Measurements from ENCODE around the gene RARS2.

The RARS2 gene

GRCh38 chr6:87600576-87600975, 10.8 kb upstream of the RARS2 start:
- no peak for DNase-seq (ENCODE audit: low read depth)
- H3K4me3 ChIP-seq (ENCODE audit: low read length) = no peak overlapping the region
- TF ChIP-seq, protein P1, sequence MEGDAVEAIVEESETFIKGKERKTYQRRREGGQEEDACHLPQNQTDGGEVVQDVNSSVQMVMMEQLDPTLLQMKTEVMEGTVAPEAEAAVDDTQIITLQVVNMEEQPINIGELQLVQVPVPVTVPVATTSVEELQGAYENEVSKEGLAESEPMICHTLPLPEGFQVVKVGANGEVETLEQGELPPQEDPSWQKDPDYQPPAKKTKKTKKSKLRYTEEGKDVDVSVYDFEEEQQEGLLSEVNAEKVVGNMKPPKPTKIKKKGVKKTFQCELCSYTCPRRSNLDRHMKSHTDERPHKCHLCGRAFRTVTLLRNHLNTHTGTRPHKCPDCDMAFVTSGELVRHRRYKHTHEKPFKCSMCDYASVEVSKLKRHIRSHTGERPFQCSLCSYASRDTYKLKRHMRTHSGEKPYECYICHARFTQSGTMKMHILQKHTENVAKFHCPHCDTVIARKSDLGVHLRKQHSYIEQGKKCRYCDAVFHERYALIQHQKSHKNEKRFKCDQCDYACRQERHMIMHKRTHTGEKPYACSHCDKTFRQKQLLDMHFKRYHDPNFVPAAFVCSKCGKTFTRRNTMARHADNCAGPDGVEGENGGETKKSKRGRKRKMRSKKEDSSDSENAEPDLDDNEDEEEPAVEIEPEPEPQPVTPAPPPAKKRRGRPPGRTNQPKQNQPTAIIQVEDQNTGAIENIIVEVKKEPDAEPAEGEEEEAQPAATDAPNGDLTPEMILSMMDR (conservative IDR thresholded peaks at IDR 0.05; ENCODE audit: low read depth, low read length) = no peak

- no peak for DNase-seq (ENCODE audit: low read depth)
- H3K4me3 ChIP-seq (ENCODE audit: low read length) = peak overlapping the region; percentile 82
- TF ChIP-seq, protein P1 (conservative IDR thresholded peaks at IDR 0.05; ENCODE audit: low read depth, low read length) = no peak
These were observed 1.2 kb upstream of the RARS2 start for GRCh38 chr6:87590990-87591389.

- DNase-seq (ENCODE audit: low read depth) = no peak
- TF ChIP-seq, protein P1 (conservative IDR thresholded peaks at IDR 0.05; ENCODE audit: low read depth, low read length) = no peak
- peak overlapping the region; percentile 82 for H3K4me3 ChIP-seq (ENCODE audit: low read length)
These were observed 662 bp upstream of the RARS2 start for GRCh38 chr6:87590417-87590880.

GRCh38 chr6:87588756-87589407, 905 bp downstream of the RARS2 start:
- DNase-seq (ENCODE audit: low read depth) = no peak
- peak overlapping the region; percentile 82 for H3K4me3 ChIP-seq (ENCODE audit: low read length)
- TF ChIP-seq, protein P1 (conservative IDR thresholded peaks at IDR 0.05; ENCODE audit: low read depth, low read length) = no peak

DNA sequence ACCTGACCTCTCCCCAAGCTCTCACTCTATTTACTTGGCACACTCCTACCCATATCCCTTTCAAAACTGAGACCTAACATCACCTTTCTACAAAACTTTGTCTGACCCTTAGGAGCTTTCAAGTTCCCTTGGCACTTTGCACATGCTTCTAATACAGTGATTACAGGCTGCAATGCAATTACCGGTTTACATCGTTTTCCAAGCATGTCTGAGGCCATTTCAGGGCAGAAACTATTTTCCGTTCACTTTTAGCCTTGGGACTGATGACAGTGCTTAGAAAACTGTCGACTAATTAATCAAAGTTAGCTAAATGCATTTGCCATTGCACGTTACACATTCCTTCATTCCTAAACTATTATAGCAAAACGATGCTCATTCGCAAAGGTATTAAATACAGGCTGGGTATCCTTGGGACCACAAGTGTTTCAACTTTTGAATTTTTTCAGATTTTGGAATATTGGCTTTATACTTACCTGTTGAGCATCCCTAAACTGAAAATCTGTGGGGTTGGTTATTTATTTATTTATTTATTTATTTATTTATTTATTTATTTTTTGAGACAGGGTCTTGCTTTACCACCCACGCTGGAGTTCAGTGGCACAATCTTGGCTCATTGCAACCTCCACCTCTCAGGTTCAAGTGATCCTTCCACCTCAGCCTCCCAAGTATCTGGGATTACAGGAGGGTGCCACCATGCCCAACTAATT, 3.3 kb downstream of the RARS2 start:
- TF ChIP-seq, protein P1 (conservative IDR thresholded peaks at IDR 0.05; ENCODE audit: low read depth, low read length) = no peak
- no peak overlapping the region for H3K4me3 ChIP-seq (ENCODE audit: low read length)
- no peak for DNase-seq (ENCODE audit: low read depth)

- TF ChIP-seq, protein P1 (conservative IDR thresholded peaks at IDR 0.05; ENCODE audit: low read depth, low read length) = no peak
- DNase-seq (ENCODE audit: low read depth) = no peak
- H3K4me3 ChIP-seq (ENCODE audit: low read length) = no peak overlapping the region
These were observed 6.0 kb downstream of the RARS2 start for GRCh38 chr6:87583822-87584221.

DNA sequence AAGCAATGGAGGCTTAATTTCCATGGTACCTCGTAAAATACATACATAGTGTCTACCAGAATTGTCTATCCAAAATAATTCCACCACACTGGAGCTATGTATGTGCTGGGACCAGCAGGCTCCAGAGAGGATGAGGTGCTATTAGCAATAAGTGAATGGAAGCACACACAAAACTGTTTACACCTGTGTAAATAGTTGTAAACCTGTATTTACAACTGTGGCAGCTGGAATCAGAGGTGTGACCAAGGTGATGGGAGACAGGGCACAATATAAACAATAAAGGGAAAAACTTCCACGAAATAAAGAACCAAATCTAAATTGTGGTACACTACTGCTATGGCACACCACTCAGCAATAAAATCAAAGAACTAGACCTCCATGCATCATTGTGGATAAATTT, 14.4 kb downstream of the RARS2 start:
- TF ChIP-seq, protein P1 (conservative IDR thresholded peaks at IDR 0.05; ENCODE audit: low read depth, low read length) = no peak
- no peak for DNase-seq (ENCODE audit: low read depth)
- H3K4me3 ChIP-seq (ENCODE audit: low read length) = no peak overlapping the region
